ENCODE results near the gene WDR90.

GRCh38 chr16:638836-639235, 10.3 kb upstream of the WDR90 start:
- TF ChIP-seq CTCF (IDR thresholded peaks at IDR 0.05) (no peak), POLR2A (IDR thresholded peaks at IDR 0.05) (no peak)
